ENCODE results near the gene SKOR2.
"Not testable (repeated sequence)": the region's sequence is repeated elsewhere in the genome, so short reads cannot be mapped to it uniquely, and the experiment has no call there.

SKOR2 gene

GRCh38 chr18:47174545-47175116 lies 76.8 kb downstream of the SKOR2 start:
- peak overlapping the region; percentile 94 for H3K4me3 ChIP-seq
- no peak for TF ChIP-seq CTCF (IDR thresholded peaks at IDR 0.05)
- H3K27ac ChIP-seq, result no peak overlapping the region
- DNase-seq (ENCODE audit: low spot score), result no peak

- no peak overlapping the region for H3K27ac ChIP-seq
- no peak for DNase-seq (ENCODE audit: low spot score)
- H3K4me3 ChIP-seq, result no peak overlapping the region
- no peak for TF ChIP-seq CTCF (IDR thresholded peaks at IDR 0.05)
Observed at GRCh38 chr18:47172476-47172875, 79.0 kb downstream of the SKOR2 start.

GRCh38 chr18:47168913-47169312 lies 82.5 kb downstream of the SKOR2 start:
- H3K4me3 ChIP-seq, result no peak overlapping the region
- no peak overlapping the region for H3K27ac ChIP-seq
- DNase-seq (ENCODE audit: low spot score), result no peak
- no peak for TF ChIP-seq CTCF (IDR thresholded peaks at IDR 0.05)

GRCh38 chr18:47168509-47168908 lies 83.0 kb downstream of the SKOR2 start:
- Histone ChIP-seq H3K4me3 (no peak overlapping the region), H3K27ac (no peak overlapping the region)
- no peak for TF ChIP-seq CTCF (IDR thresholded peaks at IDR 0.05)
- DNase-seq (ENCODE audit: low spot score), result no peak

- Histone ChIP-seq H3K4me3 (no peak overlapping the region), H3K27ac (no peak overlapping the region)
- no peak for TF ChIP-seq CTCF (IDR thresholded peaks at IDR 0.05)
- no peak for DNase-seq (ENCODE audit: low spot score)
Observed at GRCh38 chr18:47166294-47166693, 85.2 kb downstream of the SKOR2 start.

- H3K4me3 ChIP-seq, result no peak overlapping the region
- no peak for DNase-seq (ENCODE audit: low spot score)
- no peak overlapping the region for H3K27ac ChIP-seq
- no peak for TF ChIP-seq CTCF (IDR thresholded peaks at IDR 0.05)
Observed at GRCh38 chr18:47163241-47163640, 88.2 kb downstream of the SKOR2 start.

GRCh38 chr18:47160256-47160655 lies 91.2 kb downstream of the SKOR2 start:
- TF ChIP-seq CTCF (IDR thresholded peaks at IDR 0.05), result no peak
- Histone ChIP-seq H3K4me3 (no peak overlapping the region), H3K27ac (no peak overlapping the region)
- DNase-seq (ENCODE audit: low spot score), result no peak

GRCh38 chr18:47158404-47158803 lies 93.1 kb downstream of the SKOR2 start:
- DNase-seq (ENCODE audit: low spot score); H3K4me3 ChIP-seq; H3K27ac ChIP-seq: not testable (repeated sequence)

Data from coronary artery (tissue), 2 donors.